ENCODE measurements around the gene RASSF7. TPM values are rescaled to one million over a fixed set of nuclear protein-coding genes. Genes with fewer than 3 reads are reported as not detected.

Gene RASSF7
- total RNA-seq (2021) (36.2 and 40.8 TPM in 2 replicates), Bru-seq, nascent RNA (percentile 49 among the genes with signal in this experiment), BruChase-seq, experiment 1, labeled RNA remaining after a 2-hour chase (percentile 69 among the genes with signal in this experiment), BruChase-seq, experiment 2, labeled RNA remaining after a 6-hour chase (percentile 72 among the genes with signal in this experiment)
- long read RNA-seq, transcript RASSF7-201 (4 exons, 1,731 nt), result major isoform, 82 of 145 reads
- long read RNA-seq, transcript RASSF7-205 (5 exons, 1,450 nt), result minor isoform, 5 of 145 reads
- long read RNA-seq, partial matches to known transcripts, result 17 of 145 reads
- long read RNA-seq, other reads (novel, unspliced or antisense), result 39 of 145 reads

GRCh38 chr11:560305-561147, at the start of gene RASSF7, which contains the start of gene LMNTD2:
RASSF7 (plus strand) TSS chr11:560970; CDS start chr11:561769, 799 bp downstream.
LMNTD2 (minus strand) TSS chr11:560738; CDS start chr11:560716, 22 bp downstream.
- DNase-seq, result peak; percentile 61 to 89
- intact Hi-C loops (cut with micrococcal nuclease; ENCODE audit: unreplicated experiment), result loop anchor here (10.0 kb wide), 1 partner anchor 164 kb away; no protein-coding TSS in a partner anchor
- BruUV-seq (replicated peaks), result TSS peak; percentile 69

GRCh38 chr11:512761-513595, 47.8 kb upstream of the RASSF7 start:
- H3K4me3 ChIP-seq, result no peak overlapping the region
- no peak overlapping the region for H3K27ac ChIP-seq
- no peak overlapping the region for H3K4me2 ChIP-seq
- DNase-seq, result no peak
- H2AFZ ChIP-seq, result no peak overlapping the region
- CTCF ChIA-PET, result no interaction called here
- intact Hi-C loops (cut with micrococcal nuclease; ENCODE audit: unreplicated experiment), result no loop called here
- no peaks in the 10 kb centered on the region for H3K27me3 ChIP-seq (ENCODE audit: insufficient read depth, low read depth)
- no peaks in the 10 kb centered on the region for H3K79me2 ChIP-seq (ENCODE audit: low read depth)
- BruUV-seq (replicated peaks), result no TSS peak
- H4K20me1 ChIP-seq (ENCODE audit: insufficient read depth), result no peaks in the 10 kb centered on the region
- H3K4me1 ChIP-seq (replicated peaks; ENCODE audit: insufficient read depth), result no peaks in the 10 kb centered on the region
- no peaks in the 10 kb centered on the region for H3F3A ChIP-seq (ENCODE audit: insufficient read depth, low read depth)
- H3K36me3 ChIP-seq (ENCODE audit: low read depth), result no peaks in the 10 kb centered on the region
- H3K9me2 ChIP-seq (ENCODE audit: insufficient read depth), result no peaks in the 10 kb centered on the region
- H3K9me3 ChIP-seq (ENCODE audit: insufficient read depth, low read depth), result no peaks in the 10 kb centered on the region
- TF ChIP-seq CTCF (conservative IDR thresholded peaks at IDR 0.05) (no peak), EZH2 (IDR thresholded peaks at IDR 0.05; ENCODE audit: low read depth) (no peak)
- POLR2A ChIA-PET (ENCODE audit: unreplicated experiment), result no interaction called here

More at GRCh38 chr11:560305-561147, at the start of gene RASSF7, which contains the start of gene LMNTD2:
- H3K4me3 ChIP-seq, result peak within 1 kb of the TSS; percentile 68
- H3F3A ChIP-seq (ENCODE audit: insufficient read depth, low read depth), result peaks cover 11% of the 10 kb centered on the region; the same call in 1 of the 2 replicates
- no peak within 1 kb of the TSS; the same call in 1 of the 2 replicates for H3K27ac ChIP-seq
- no peaks in the 10 kb centered on the region for H3K9me2 ChIP-seq (ENCODE audit: insufficient read depth)
- no peaks in the 10 kb centered on the region for H3K9me3 ChIP-seq (ENCODE audit: insufficient read depth, low read depth)
- CTCF ChIA-PET, result no interaction called here
- no peak for TF ChIP-seq CTCF (conservative IDR thresholded peaks at IDR 0.05)
- no peak for TF ChIP-seq EZH2 (IDR thresholded peaks at IDR 0.05; ENCODE audit: low read depth)
- H2AFZ ChIP-seq, result peak within 1 kb of the TSS; percentile 64; the same call in 1 of the 2 replicates
- no peaks in the 10 kb centered on the region; the same call in 1 of the 2 replicates for H4K20me1 ChIP-seq (ENCODE audit: insufficient read depth)
- no peaks in the 10 kb centered on the region for H3K27me3 ChIP-seq (ENCODE audit: insufficient read depth, low read depth)
- peaks cover 10% of the 10 kb centered on the region; the same call in 1 of the 2 replicates for H3K79me2 ChIP-seq (ENCODE audit: low read depth)
- H3K4me1 ChIP-seq (replicated peaks; ENCODE audit: insufficient read depth), result no peaks in the 10 kb centered on the region
- POLR2A ChIA-PET (ENCODE audit: unreplicated experiment), result interaction anchor here (0.6 kb wide), 1 partner anchor 273 kb away, joined by 7 read pairs; no protein-coding TSS in a partner anchor
- H3K4me2 ChIP-seq, result peak within 1 kb of the TSS; percentile 87
- H3K36me3 ChIP-seq (ENCODE audit: low read depth), result no peaks in the 10 kb centered on the region

GRCh38 chr11:514606-515005, 46.2 kb upstream of the RASSF7 start:
- no peaks in the 10 kb centered on the region for H3K36me3 ChIP-seq (ENCODE audit: low read depth)
- BruUV-seq (replicated peaks), result no TSS peak

More at GRCh38 chr11:514606-515005, 46.2 kb upstream of the RASSF7 start:
- no peak for TF ChIP-seq CTCF (conservative IDR thresholded peaks at IDR 0.05)
- TF ChIP-seq EZH2 (IDR thresholded peaks at IDR 0.05; ENCODE audit: low read depth), result no peak
- ChIA-PET POLR2A (ENCODE audit: unreplicated experiment) (no interaction called here), CTCF (no interaction called here)
- Histone ChIP-seq H2AFZ (no peak overlapping the region), H3K4me1 (replicated peaks; ENCODE audit: insufficient read depth) (no peaks in the 10 kb centered on the region), H3K27me3 (ENCODE audit: insufficient read depth, low read depth) (no peaks in the 10 kb centered on the region), H3K79me2 (ENCODE audit: low read depth) (no peaks in the 10 kb centered on the region), H3K4me3 (no peak overlapping the region), H4K20me1 (ENCODE audit: insufficient read depth) (no peaks in the 10 kb centered on the region), H3F3A (ENCODE audit: insufficient read depth, low read depth) (no peaks in the 10 kb centered on the region), H3K27ac (no peak overlapping the region), H3K9me3 (ENCODE audit: insufficient read depth, low read depth) (no peaks in the 10 kb centered on the region), H3K4me2 (no peak overlapping the region), H3K9me2 (ENCODE audit: insufficient read depth) (no peaks in the 10 kb centered on the region)
- intact Hi-C loops (cut with micrococcal nuclease; ENCODE audit: unreplicated experiment), result loop anchor here (5.0 kb wide), 1 partner anchor 122 kb away; the partner anchor contains the start of gene PKP3
- no peak for DNase-seq
